Thymus (tissue), 11 donors: Measurements from ENCODE around the gene PTPA. TPM values are rescaled to one million over a fixed set of nuclear protein-coding genes. Genes with fewer than 3 reads are reported as not detected.

ENCODE experiments used
- DNase-seq, 9 donors: peaks; one replicate each; pipeline ENCODE4 v3.0.0-alpha.2; 2013; ENCODE audit warnings: low spot score in 9 of 9, low read depth in 6 of 9, missing footprints in 1 of 9
- H3K27ac ChIP-seq, 2 donors: one replicate each; pipeline ENCODE4 v1.5.1; 2013; ENCODE audit warnings: control low read depth in 1 of 2, low read depth in 1 of 2, low read length in 1 of 2, mild to moderate bottlenecking in 1 of 2, moderate library complexity in 1 of 2
- H3K27me3 ChIP-seq, 2 donors: one replicate each; pipeline ENCODE4 v1.5.1; 2013; ENCODE audit warnings: low read length in 1 of 2; ENCODE audit not compliant: control insufficient read depth in 2 of 2, insufficient read depth in 1 of 2
- H3K36me3 ChIP-seq, 2 donors: one replicate each; pipeline ENCODE4 v1.5.1; 2013; ENCODE audit warnings: low read length in 1 of 2, mild to moderate bottlenecking in 1 of 2, moderate library complexity in 1 of 2; ENCODE audit not compliant: control insufficient read depth in 2 of 2, insufficient read depth in 2 of 2
- H3K4me1 ChIP-seq, 2 donors: one replicate each; pipeline ENCODE4 v1.5.1; 2013; ENCODE audit warnings: low read length in 2 of 2; ENCODE audit not compliant: control insufficient read depth in 2 of 2, insufficient read depth in 2 of 2
- H3K4me3 ChIP-seq, 2 donors: one replicate each; pipeline ENCODE4 v1.5.1; 2013; ENCODE audit warnings: low read length in 2 of 2, control low read depth in 1 of 2, mild to moderate bottlenecking in 1 of 2
- H3K9me3 ChIP-seq, 2 donors: one replicate each; pipeline ENCODE4 v1.5.1; 2013; ENCODE audit warnings: low read length in 1 of 2, mild to moderate bottlenecking in 1 of 2; ENCODE audit not compliant: control insufficient read depth in 2 of 2, insufficient read depth in 1 of 2
- WGBS: extraction: QIAGEN DNeasy Blood & Tissue Kit; methylation state at CpG from one replicate; pipeline ENCODE4 v1.1.7; 2013; 5-methylcytosine and 5-hydroxymethylcytosine counted together
- polyA plus RNA-seq: library from polyadenylated mRNA; stranded (reverse); fragments of 200-250 nt; gene quantifications from one replicate; pipeline ENCODE4 v1.2.3, GENCODE V29; 2013
- total RNA-seq: library from RNA; stranded (reverse); fragments of 120-200 nt; gene quantifications from one replicate; pipeline ENCODE4 v1.2.4, GENCODE V29; 2013
- donor health status: healthy.

Gene PTPA
- total and polyA plus RNA-seq, 2 donors = 68.3 to 70.1 TPM

DNA sequence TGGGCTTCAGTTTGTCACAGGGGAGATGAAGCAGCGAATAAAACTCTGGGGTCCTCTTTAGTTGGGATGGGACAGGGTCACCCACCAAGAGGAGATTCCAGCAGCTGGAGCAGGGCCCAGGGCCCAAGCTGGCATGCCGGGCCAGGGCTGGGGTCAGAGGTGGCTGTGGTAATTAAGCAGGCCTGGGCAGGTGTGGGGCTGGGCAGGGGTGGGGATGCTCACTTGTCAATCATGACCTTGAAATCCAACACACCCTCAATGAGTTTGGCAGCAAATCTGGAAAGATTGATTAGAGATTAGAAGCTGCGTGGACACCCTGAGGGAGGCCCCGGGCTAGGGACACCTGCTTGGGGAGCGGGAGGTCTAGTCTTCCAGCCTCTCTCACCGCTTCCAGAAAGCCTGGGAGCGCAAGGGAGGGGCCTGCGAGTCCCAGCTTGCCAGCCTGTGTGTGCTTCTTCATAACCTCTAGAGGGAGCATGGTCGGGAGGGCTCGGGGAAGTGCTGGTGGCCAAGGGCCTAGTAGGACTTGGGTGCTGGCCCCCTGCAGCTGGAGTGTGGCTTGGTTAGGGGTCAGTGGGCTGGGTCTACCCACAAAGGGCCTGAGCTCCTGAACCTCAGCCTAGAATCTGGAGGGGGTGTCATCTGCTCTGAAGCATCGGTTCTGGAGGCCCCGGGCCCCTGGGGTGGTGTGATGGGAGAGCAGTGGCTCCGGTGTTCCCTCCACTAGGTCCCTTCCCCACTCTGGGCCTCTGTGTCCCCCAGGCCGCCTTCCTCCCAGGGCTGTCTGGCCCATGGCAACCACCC is 8.2 kb upstream of the PTPA start:
- peaks cover 0 to 4% of the 10 kb centered on the region in 2 donors for H3K36me3 ChIP-seq
- 79% methylated on average over 14 of the region's 14 CpGs for WGBS

DNA sequence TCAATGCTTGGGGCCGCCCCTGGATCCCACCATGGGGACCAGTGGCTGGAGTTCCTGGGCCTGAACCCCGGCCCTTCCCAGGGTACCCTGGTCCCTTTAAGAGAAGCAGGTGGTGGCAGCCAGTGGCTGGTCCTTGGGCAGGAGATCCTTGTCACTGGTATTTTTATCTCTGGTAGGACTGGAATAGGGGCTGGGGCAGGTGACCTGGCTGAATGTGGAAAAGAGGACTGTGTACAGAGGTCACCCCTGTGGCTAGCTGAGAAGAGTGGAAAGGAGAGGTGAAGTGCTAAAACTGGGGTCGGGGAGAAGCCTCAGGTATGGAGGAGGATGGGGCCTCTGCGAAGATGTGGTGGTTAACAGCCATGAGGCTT is 7.6 kb upstream of the PTPA start:
- DNase-seq = no peak
- Histone ChIP-seq H3K27ac (no peak overlapping the region), H3K4me1 (peaks cover 0 to 5% of the 10 kb centered on the region in 2 donors), H3K27me3 (no peaks in the 10 kb centered on the region), H3K4me3 (no peak overlapping the region), H3K36me3 (peaks cover 0 to 4% of the 10 kb centered on the region in 2 donors), H3K9me3 (no peaks in the 10 kb centered on the region)
- 97% methylated on average over 4 of the region's 4 CpGs for WGBS

More for the DNA sequence above, 8.2 kb upstream of the PTPA start:
- Histone ChIP-seq H3K27me3 (no peaks in the 10 kb centered on the region), H3K9me3 (no peaks in the 10 kb centered on the region), H3K27ac (no peak overlapping the region), H3K4me3 (no peak overlapping the region), H3K4me1 (peaks cover 0 to 5% of the 10 kb centered on the region in 2 donors)
- peak in 2 of 9 donors; percentile 32 to 41 for DNase-seq

DNA sequence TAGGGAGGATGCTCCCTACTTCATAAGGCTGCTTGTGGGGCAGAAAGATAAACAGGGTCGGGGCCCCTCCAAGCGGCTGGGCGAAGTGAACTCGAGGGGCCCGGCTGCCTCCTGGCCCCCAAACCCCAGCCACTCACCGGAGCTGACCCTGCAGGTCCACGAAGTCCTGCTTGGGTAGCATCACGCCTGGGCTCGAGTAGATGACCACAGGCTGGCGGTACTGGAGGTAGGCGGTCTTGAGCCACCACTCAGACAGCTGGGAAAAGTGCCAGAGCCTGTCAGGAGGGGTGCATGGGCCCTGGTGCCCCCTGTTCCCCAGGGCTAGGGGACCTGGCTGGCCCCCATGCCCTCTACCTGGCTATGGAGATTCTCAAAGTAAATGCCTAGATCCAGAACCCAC is 7.2 kb upstream of the PTPA start:
- Histone ChIP-seq H3K4me1 (peaks cover 0 to 8% of the 10 kb centered on the region in 2 donors), H3K4me3 (no peak overlapping the region), H3K36me3 (peaks cover 0 to 4% of the 10 kb centered on the region in 2 donors), H3K27me3 (peaks cover 0 to 2% of the 10 kb centered on the region in 2 donors), H3K27ac (no peak overlapping the region), H3K9me3 (no peaks in the 10 kb centered on the region)
- DNase-seq = no peak
- 95% methylated on average over 11 of the region's 11 CpGs for WGBS

DNA sequence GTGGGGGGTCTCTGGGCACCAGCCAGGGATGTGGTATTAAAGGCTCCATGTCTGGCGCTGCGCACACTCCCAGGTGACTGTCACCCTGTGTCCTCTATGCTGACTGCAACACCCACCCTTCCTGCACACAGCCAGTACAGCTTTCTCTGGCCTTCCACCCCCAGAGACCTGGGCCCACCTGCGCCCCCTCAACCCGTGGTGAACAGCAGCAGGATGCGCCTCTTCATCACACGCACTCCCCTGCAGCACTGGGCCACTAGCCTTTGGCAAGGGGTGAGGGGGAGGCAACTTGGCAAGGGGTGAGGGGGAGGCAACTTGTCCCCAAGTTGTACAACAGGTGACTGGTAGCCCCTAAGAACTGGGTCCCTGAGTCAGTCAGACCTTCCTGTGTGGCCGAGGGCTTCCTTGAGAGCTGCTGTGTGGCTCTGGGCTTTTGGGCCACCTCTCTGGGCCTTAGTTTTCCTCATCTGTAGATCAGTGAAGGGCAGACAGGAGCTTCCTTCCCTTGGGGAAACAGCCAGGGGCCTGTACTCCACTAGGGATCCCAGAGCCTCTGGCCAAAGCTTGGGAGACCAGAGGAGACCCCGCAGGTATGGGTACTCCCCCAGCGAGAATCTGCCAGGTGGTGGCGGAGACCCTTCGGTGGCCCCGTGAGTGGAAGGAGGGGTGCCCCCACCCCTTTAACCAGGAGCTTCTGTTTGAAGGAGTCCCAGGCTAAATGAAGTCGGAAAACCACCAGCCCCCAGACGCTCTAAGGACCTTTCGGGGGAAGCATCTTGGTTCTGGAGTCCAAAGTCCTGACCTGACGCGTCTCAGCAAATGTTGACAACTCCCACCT is 5.1 kb upstream of the PTPA start:
- no peaks in the 10 kb centered on the region for H3K9me3 ChIP-seq
- H3K36me3 ChIP-seq = peaks cover 0 to 4% of the 10 kb centered on the region in 2 donors
- H3K4me3 ChIP-seq = no peak overlapping the region
- no peak overlapping the region for H3K27ac ChIP-seq
- H3K27me3 ChIP-seq = peaks cover 2 to 11% of the 10 kb centered on the region in 2 donors
- 97% methylated on average over 17 of the region's 17 CpGs for WGBS
- peaks cover 5 to 23% of the 10 kb centered on the region in 2 donors for H3K4me1 ChIP-seq
- DNase-seq = no peak

DNA sequence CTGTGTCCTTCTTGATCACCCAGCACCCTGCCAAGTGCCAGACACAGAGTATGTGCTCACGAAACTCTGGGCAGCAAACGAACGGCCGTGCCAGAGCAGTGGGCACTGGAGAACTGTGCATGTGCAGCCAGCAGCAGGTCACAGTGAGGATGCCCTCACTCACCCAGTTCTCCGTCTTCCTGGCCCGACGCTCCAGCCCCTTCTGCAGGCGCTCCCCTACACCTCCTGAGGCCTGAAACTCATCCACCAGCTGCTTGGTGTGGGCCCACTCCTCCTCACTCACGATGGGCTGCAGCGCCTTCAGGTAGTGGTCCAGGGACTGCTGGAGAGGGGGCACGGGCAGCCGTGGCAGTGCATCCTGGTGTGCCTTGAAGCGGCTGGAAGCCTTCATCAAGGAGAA is 3.6 kb upstream of the PTPA start:
- H3K27me3 ChIP-seq = peaks cover 2 to 11% of the 10 kb centered on the region in 2 donors

DNA sequence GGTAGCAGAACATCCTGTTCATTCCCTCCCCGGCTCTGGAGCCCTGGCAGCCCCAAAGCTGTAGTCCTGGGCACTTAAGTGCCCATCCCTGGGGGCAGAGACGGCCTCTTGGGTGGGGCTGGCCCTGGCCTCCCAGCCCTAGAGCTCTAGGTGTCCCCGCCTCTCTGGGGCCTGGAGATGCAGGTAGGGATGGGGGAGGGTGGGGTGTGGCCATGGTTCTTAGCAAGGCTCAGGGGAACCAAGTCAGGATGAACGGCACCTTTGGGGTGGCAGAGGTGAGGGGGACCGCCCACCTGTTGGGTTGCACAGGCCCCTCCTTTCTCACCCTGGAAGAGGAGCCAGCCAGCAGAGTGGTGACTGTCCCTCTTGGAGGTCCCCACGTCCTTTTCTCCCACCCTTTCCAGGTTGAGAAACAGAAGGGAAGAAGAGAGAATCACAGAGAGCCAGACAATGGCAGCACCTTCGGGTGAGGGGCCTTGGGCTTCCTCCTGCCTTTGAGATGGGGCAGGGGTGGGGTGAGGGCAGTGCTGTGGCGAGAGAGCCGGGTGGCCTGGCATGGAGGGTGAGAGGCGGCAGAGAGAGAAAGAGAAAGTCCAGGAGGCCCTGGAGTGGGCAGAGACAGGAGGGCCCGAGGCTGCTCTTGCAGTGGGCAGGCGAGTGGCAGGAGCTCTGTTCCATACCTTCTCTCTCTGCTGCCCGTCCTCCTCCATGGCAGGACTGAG is 3.0 kb upstream of the PTPA start:
- H3K4me3 ChIP-seq = no peak overlapping the region
- H3K27ac ChIP-seq = peak overlapping the region in 1 of 2 donors; percentile 17
- peaks cover 0 to 4% of the 10 kb centered on the region in 2 donors for H3K36me3 ChIP-seq
- peaks cover 14 to 30% of the 10 kb centered on the region in 2 donors for H3K4me1 ChIP-seq
- DNase-seq = no peak
- peaks cover 2 to 11% of the 10 kb centered on the region in 2 donors for H3K27me3 ChIP-seq
- WGBS = 98% methylated on average over 13 of the region's 13 CpGs
- no peaks in the 10 kb centered on the region for H3K9me3 ChIP-seq

More for the DNA sequence above, 3.6 kb upstream of the PTPA start:
- 98% methylated on average over 13 of the region's 13 CpGs for WGBS
- H3K4me3 ChIP-seq = no peak overlapping the region
- H3K27ac ChIP-seq = no peak overlapping the region
- peaks cover 0 to 4% of the 10 kb centered on the region in 2 donors for H3K36me3 ChIP-seq
- no peaks in the 10 kb centered on the region for H3K9me3 ChIP-seq
- no peak for DNase-seq
- peaks cover 12 to 31% of the 10 kb centered on the region in 2 donors for H3K4me1 ChIP-seq

DNA sequence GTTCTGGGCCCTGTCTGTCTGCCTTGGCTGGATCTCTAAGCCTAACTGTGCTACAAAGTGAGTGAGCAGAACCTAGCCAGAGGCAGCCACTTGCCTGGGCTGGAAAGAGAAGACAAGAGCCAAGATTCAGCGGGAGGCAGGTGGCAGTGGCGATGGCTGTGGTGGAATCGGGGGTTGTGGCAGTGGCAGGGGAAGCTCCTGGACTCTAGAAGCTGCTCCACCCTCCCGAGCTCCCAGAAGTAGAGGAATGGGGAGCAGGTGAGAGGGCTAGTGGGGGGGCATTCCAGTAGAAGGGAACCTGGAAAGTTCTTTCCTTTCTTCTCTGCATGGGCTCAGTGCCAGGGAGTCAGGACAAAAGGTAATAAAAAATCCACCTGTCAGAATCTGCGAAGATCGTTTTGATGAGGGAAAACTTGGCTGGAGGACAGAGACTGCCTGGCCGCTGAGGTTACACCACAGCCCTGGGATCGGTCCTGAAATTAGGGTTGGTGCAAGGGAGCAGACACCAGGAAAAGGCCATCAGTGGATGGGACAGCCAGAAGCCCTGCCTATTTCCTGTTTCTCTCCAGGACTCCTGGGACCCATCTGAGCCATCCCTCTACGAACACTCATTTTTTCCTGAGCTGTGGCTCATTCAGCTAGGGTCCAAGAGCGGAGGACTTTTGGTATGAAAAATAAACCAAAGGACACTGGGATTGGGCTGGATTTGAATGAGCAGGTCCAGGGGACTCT is 2.2 kb upstream of the PTPA start:
- WGBS = 80% methylated on average over 10 of the region's 10 CpGs
- Histone ChIP-seq H3K36me3 (peaks cover 0 to 4% of the 10 kb centered on the region in 2 donors), H3K9me3 (no peaks in the 10 kb centered on the region), H3K27ac (peak overlapping the region in 1 of 2 donors; percentile 17), H3K4me3 (no peak overlapping the region), H3K4me1 (peaks cover 14 to 28% of the 10 kb centered on the region in 2 donors), H3K27me3 (peaks cover 2 to 11% of the 10 kb centered on the region in 2 donors)
- DNase-seq = no peak

DNA sequence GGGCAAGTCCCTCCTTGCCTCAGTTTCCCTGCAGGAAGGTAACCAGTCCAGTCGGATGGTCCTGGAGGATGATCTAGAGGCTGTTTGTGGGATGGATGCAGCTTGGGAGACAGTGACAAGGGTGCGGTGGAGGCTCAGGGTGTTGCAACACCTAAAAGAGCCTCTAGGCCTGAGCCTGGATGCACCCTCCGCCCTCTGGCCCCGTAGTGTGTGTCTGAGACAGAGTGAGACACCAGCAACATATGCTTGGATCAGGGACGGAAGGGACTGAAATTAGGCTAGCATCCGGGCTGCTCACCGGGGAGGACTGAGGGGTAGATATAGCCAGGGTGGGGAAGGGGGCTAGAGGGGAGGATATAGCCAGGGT is 1.7 kb upstream of the PTPA start:
- H3K27ac ChIP-seq = no peak overlapping the region
- peaks cover 2 to 11% of the 10 kb centered on the region in 2 donors for H3K27me3 ChIP-seq
- peaks cover 15 to 28% of the 10 kb centered on the region in 2 donors for H3K4me1 ChIP-seq
- WGBS = 91% methylated on average over 7 of the region's 7 CpGs
- peak in 1 of 9 donors; percentile 14 for DNase-seq
- H3K4me3 ChIP-seq = no peak overlapping the region
- peaks cover 0 to 4% of the 10 kb centered on the region in 2 donors for H3K36me3 ChIP-seq
- H3K9me3 ChIP-seq = no peaks in the 10 kb centered on the region
